Fibroblast of villous mesenchyme (primary cell): Measurements from ENCODE around the gene GABRG1. TPM values are rescaled to one million over a fixed set of nuclear protein-coding genes. Genes with fewer than 3 reads are reported as not detected.

Experiments
- DNase-seq: peaks from one replicate; pipeline ENCODE4 v3.0.0-alpha.2; 2010; ENCODE audit warnings: low read depth
- H3K4me3 ChIP-seq: 2 replicates; pipeline ENCODE4 v1.5.1; 2011; ENCODE audit warnings: low read depth, mild to moderate bottlenecking, low read length
- total RNA-seq: library from RNA; depleted of rRNA; stranded (reverse); fragments of >200 nt; gene quantifications from 2 replicates; pipeline ENCODE4 v1.2.3, GENCODE V29; 2012
- TF ChIP-seq, protein P1 (sequence below): IDR thresholded peaks from 2 replicates; pipeline ENCODE4 v1.5.1; 2012; ENCODE audit warnings: low read depth, mild to moderate bottlenecking, low read length; ENCODE audit not compliant: insufficient read depth

GABRG1 gene
- total RNA-seq, 1 donor, result not detected

DNA sequence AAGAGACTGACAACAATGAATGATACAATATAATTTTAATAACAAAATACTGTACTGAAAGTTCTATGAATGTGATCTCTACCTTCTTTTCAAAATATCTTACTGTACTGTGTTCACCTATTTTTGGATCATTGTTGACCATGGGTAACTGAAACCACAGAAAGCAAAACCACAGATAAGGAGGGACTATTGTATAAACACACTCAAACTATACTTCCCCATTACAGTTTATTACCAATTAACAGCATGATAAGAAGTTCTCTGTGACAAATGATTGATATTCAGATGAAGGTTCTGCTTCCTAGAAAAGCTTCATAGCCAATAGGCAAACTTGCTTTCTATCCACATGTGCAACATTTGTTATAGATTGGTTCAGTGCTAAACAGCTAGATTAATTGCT lies 50.1 kb downstream of the GABRG1 start:
- TF ChIP-seq, protein P1, sequence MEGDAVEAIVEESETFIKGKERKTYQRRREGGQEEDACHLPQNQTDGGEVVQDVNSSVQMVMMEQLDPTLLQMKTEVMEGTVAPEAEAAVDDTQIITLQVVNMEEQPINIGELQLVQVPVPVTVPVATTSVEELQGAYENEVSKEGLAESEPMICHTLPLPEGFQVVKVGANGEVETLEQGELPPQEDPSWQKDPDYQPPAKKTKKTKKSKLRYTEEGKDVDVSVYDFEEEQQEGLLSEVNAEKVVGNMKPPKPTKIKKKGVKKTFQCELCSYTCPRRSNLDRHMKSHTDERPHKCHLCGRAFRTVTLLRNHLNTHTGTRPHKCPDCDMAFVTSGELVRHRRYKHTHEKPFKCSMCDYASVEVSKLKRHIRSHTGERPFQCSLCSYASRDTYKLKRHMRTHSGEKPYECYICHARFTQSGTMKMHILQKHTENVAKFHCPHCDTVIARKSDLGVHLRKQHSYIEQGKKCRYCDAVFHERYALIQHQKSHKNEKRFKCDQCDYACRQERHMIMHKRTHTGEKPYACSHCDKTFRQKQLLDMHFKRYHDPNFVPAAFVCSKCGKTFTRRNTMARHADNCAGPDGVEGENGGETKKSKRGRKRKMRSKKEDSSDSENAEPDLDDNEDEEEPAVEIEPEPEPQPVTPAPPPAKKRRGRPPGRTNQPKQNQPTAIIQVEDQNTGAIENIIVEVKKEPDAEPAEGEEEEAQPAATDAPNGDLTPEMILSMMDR, result no peak
- no peak overlapping the region for H3K4me3 ChIP-seq
- no peak for DNase-seq

DNA sequence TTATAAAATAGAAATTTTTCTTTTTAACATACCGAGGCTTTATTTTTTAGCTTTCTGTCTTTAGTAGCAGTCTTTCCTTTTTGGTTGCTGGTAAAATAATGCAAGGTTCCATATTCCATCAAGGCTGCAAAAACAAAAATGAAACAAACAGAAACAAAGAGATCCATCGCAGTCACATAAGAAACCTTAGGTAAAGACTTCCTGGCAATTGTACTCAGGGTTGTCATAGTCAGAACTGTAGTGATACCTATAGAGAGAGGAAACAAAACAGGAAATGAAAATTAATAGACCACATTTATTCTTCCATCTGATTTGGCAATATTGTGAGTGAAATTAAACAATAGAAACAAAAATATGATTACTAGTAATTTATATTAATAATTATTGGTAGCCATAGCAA lies 72.5 kb downstream of the GABRG1 start:
- no peak overlapping the region for H3K4me3 ChIP-seq
- no peak for DNase-seq
- TF ChIP-seq, protein P1, result no peak

DNA sequence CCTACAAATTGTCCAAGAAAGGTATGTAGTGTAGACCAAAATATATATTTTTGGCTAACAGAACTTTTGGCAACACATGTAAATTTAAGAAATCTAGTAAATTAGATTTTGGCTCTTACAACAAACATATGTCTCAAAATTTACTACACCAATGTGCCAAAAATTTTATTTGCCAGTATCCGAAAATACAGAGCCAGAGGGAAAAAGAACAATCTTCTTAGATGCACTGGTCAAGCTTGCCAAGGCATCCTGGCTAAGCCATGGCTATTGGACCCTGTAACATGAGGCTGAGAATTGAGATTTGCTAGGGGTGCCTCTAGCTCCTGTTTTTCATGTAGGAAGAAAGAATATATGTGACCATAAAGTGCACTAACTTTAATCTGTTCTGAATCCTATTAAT lies 91.8 kb downstream of the GABRG1 start:
- DNase-seq, result no peak
- no peak overlapping the region for H3K4me3 ChIP-seq
- TF ChIP-seq, protein P1, result no peak

DNA sequence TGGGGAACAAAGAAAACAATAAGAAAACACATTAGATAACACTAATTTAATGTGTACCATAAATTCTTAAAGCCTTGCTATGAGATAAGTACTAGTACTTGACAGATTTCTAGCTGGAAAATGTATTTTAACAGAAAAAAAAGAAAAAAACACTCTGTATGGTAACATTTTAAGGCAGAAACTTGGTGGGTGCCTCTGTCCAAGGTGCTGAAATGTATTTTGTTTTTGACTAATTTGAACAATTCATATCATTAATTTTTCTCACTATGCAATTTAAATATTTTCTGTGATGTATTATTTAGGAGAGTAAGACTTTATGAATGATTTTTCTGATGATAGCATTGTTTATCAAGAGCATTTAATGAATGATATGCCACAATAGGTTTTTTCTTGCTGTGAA lies 107.5 kb downstream of the GABRG1 start:
- H3K4me3 ChIP-seq, result no peak overlapping the region
- DNase-seq, result no peak
- TF ChIP-seq, protein P1, result no peak

DNA sequence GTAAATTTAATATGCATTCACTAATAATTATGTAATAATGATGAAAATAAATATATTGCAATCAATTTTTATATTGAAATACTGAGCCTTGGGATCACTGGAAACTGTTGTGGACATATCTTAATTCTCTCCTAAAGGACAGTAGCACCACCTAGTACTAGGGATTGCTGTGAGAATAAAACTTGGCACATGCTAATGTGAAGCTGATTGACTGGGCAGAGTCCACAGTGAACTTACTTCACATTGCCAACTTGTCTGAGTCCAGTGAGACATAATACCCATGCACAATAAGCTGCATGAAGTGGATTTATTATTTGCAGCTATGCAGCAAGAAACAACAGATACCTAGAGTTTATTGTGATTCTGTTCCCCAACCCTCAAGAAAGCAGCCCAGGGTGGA lies 131.1 kb downstream of the GABRG1 start:
- TF ChIP-seq, protein P1, result no peak
- no peak for DNase-seq
- H3K4me3 ChIP-seq, result no peak overlapping the region

DNA sequence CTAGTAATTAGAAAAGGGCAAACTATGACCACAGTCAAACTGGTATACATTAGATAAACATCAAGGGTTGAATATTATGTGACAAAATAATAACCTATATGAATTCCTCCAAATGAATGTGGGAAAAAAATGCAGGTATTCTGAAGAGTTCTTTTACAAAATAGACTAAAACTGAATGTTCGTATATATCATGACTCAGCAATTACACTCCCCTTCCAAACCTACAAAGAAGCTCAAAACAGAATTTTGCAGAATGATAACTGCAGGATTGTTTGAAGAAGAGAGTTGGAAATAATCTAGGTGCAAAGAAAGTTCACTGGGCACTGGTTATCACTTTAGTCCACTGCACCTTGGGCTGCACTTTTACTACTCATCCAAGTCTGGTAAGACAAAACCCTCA lies 134.1 kb downstream of the GABRG1 start:
- no peak for DNase-seq
- TF ChIP-seq, protein P1, result no peak
- no peak overlapping the region for H3K4me3 ChIP-seq

DNA sequence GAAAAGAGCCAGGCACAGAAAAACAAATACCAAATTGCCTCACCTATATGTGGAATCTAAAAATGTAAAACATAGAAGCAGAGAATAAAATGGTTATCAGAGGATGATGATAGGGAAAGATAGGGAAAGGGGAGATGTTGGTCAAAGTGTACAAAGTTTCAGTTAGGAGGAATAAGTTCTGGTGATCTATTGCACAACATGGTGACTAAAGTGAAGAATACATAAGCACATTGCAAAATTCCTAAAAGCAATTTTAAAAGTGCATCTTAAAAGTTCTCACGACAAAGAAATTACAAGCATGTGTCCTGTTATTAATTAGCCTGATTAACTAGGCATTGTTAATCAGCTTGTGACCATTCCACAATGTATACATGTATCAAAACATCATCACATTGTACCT lies 136.0 kb downstream of the GABRG1 start:
- H3K4me3 ChIP-seq, result no peak overlapping the region
- DNase-seq, result no peak
- TF ChIP-seq, protein P1, result no peak
